Measurements from ENCODE around the gene FAM200B. TPM values are rescaled to one million over a fixed set of nuclear protein-coding genes. Genes with fewer than 3 reads are reported as not detected.

Gene FAM200B
- total RNA-seq, 5 donors from 2014 or later (not counting 1 experiment from before 2014, with no cell fraction given) = 19.1 to 29.4 (median 20.7) TPM

DNA sequence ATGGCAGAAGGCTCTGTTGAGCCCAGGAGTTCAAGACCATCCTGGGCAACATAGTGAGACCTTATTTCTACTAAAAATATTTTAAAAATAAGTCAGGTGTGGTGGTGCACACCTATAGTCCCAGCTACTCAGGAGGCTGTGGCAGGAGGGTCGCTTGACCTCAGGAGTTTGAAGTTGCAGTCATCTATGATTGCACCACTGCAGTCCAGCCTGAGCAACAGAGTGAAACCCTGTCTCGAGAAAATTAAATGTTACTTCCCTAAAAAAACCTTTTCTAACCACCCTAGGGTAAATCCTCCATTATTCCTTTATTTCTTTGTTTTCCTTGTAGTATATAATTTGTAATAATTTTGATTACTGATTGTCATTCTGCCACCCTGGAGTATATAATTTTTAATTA is 7.9 kb downstream of the FAM200B start:
- Histone ChIP-seq H3K4me3 (ENCODE audit: control insufficient read depth in 1 of 2, extremely low read depth in 1 of 2, low read length in 1 of 2) (no peak overlapping the region), H3K36me3 (ENCODE audit: control insufficient read depth in 2 of 2, extremely low read depth in 1 of 2, insufficient read depth in 1 of 2, low read length in 1 of 2) (peaks cover 0 to 16% of the 10 kb centered on the region in 2 donors), H3K4me1 (ENCODE audit: control insufficient read depth in 1 of 2, extremely low read depth in 1 of 2, insufficient read depth in 2 of 2, low read length in 2 of 2) (peaks cover 0 to 2% of the 10 kb centered on the region in 2 experiments), H3K27me3 (replicated peaks in 1 of 2; ENCODE audit: control insufficient read depth in 2 of 2, extremely low read depth in 1 of 2, insufficient read depth in 2 of 2, low read length in 1 of 2) (no peaks in the 10 kb centered on the region), H3K27ac (ENCODE audit: low read length) (no peak overlapping the region), H3K9me3 (no peaks in the 10 kb centered on the region)
- Mint-ChIP-seq H3K36me3 (peaks cover 30% of the 10 kb centered on the region), H3K9me3 (no peaks in the 10 kb centered on the region), H3K4me3 (no peak overlapping the region), H3K27me3 (no peaks in the 10 kb centered on the region), H3K27ac (no peak overlapping the region), H3K4me1 (peaks cover 6 to 17% (median 11%) of the 10 kb centered on the region in 3 donors)
- ChIA-PET POLR2A (no interaction called here), CTCF (no interaction called here)
- ATAC-seq (replicated peaks in 1 of 4) (no peak), DNase-seq (no peak)
- no CpG with 5 or more reads among the region's 2 CpGs for WGBS (ENCODE audit: insufficient coverage)

- H3K4me1 ChIP-seq (ENCODE audit: control insufficient read depth in 1 of 2, extremely low read depth in 1 of 2, insufficient read depth in 2 of 2, low read length in 2 of 2) = peaks cover 0 to 1% of the 10 kb centered on the region in 2 experiments
- peaks cover 0 to 13% of the 10 kb centered on the region in 2 donors for H3K36me3 ChIP-seq (ENCODE audit: control insufficient read depth in 2 of 2, extremely low read depth in 1 of 2, insufficient read depth in 1 of 2, low read length in 1 of 2)
- H3K4me3 ChIP-seq (ENCODE audit: control insufficient read depth in 1 of 2, extremely low read depth in 1 of 2, low read length in 1 of 2) = no peak overlapping the region
- no peaks in the 10 kb centered on the region for H3K9me3 ChIP-seq
- no CpG with 5 or more reads among the region's 7 CpGs for WGBS (ENCODE audit: insufficient coverage)
- no peak overlapping the region for H3K27ac ChIP-seq (ENCODE audit: low read length)
- CTCF ChIA-PET = no interaction called here
- DNase-seq (no peak), ATAC-seq (replicated peaks in 1 of 4) (no peak)
- Mint-ChIP-seq H3K4me3 (no peak overlapping the region), H3K36me3 (peaks cover 26% of the 10 kb centered on the region), H3K27me3 (no peaks in the 10 kb centered on the region), H3K9me3 (no peaks in the 10 kb centered on the region), H3K4me1 (peaks cover 2 to 10% (median 6%) of the 10 kb centered on the region in 3 donors), H3K27ac (no peak overlapping the region)
- POLR2A ChIA-PET = no interaction called here
- no peaks in the 10 kb centered on the region for H3K27me3 ChIP-seq (replicated peaks in 1 of 2; ENCODE audit: control insufficient read depth in 2 of 2, extremely low read depth in 1 of 2, insufficient read depth in 2 of 2, low read length in 1 of 2)
Observed at GRCh38 chr4:15690020-15690809, 8.6 kb downstream of the FAM200B start.

DNA sequence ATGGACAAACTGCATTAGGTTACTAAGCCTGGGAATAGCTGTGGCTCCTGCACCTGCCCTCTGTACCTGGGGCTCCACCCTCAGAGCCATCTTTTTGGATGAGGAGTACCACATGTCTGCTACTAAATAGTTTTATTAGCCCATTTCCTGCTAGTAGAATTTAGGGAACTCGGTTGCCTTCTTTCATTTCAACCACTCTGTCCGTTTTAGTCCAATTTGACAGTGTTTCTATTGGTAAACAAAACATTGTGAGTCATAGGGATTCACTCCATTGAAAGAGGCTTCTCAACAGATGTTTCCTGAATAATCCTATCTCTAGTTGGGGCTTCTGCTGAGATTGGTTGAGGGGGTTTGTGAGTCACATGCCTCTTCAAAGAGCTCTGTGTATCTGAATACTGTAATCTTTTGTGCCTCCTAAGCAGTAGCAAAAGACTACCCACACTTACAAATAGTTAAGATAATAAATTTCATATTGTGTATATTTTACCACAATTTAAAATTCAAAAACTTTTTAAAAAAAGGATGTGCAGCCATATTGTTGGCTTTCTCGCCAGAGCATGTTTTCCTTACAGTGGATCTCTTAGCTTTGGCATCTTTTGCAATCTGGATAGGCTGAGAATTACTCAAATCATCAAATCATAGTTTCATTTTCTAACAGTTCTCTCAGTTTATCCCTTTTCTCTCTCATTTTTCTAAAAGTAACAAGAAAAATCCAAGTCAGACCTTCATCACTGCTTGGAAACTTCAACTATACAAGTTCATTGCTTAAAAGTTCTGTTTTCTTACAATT is 9.9 kb downstream of the FAM200B start:
- ATAC-seq (replicated peaks in 1 of 4) (no peak), DNase-seq (no peak)
- H3K4me3 ChIP-seq (ENCODE audit: control insufficient read depth in 1 of 2, extremely low read depth in 1 of 2, low read length in 1 of 2) = no peak overlapping the region
- H3K36me3 Mint-ChIP-seq = peaks cover 17% of the 10 kb centered on the region
- 100% methylated on average over 1 of the region's 3 CpGs for WGBS (ENCODE audit: insufficient coverage)
- H3K27me3 Mint-ChIP-seq = no peaks in the 10 kb centered on the region
- H3K4me1 ChIP-seq (ENCODE audit: control insufficient read depth in 1 of 2, extremely low read depth in 1 of 2, insufficient read depth in 2 of 2, low read length in 2 of 2) = no peaks in the 10 kb centered on the region
- POLR2A ChIA-PET = no interaction called here
- H3K27me3 ChIP-seq (replicated peaks in 1 of 2; ENCODE audit: control insufficient read depth in 2 of 2, extremely low read depth in 1 of 2, insufficient read depth in 2 of 2, low read length in 1 of 2) = no peaks in the 10 kb centered on the region
- H3K27ac Mint-ChIP-seq = no peak overlapping the region
- CTCF ChIA-PET = no interaction called here
- H3K4me1 Mint-ChIP-seq = peaks cover 0 to 3% (median 0%) of the 10 kb centered on the region in 3 donors
- H3K9me3 Mint-ChIP-seq = no peaks in the 10 kb centered on the region
- peaks cover 0 to 6% of the 10 kb centered on the region in 2 donors for H3K36me3 ChIP-seq (ENCODE audit: control insufficient read depth in 2 of 2, extremely low read depth in 1 of 2, insufficient read depth in 1 of 2, low read length in 1 of 2)
- no peaks in the 10 kb centered on the region for H3K9me3 ChIP-seq
- no peak overlapping the region for H3K4me3 Mint-ChIP-seq
- no peak overlapping the region for H3K27ac ChIP-seq (ENCODE audit: low read length)

GRCh38 chr4:15692602-15693001 is 11.0 kb downstream of the FAM200B start:
- H3K36me3 Mint-ChIP-seq = peaks cover 8% of the 10 kb centered on the region
- ChIA-PET CTCF (no interaction called here), POLR2A (no interaction called here)
- H3K4me1 ChIP-seq (ENCODE audit: control insufficient read depth in 1 of 2, extremely low read depth in 1 of 2, insufficient read depth in 2 of 2, low read length in 2 of 2) = no peaks in the 10 kb centered on the region
- H3K27ac ChIP-seq (ENCODE audit: low read length) = no peak overlapping the region
- no peaks in the 10 kb centered on the region for H3K9me3 ChIP-seq
- no peak overlapping the region for H3K4me3 ChIP-seq (ENCODE audit: control insufficient read depth in 1 of 2, extremely low read depth in 1 of 2, low read length in 1 of 2)
- H3K4me3 Mint-ChIP-seq = no peak overlapping the region
- no peak overlapping the region for H3K27ac Mint-ChIP-seq
- H3K36me3 ChIP-seq (ENCODE audit: control insufficient read depth in 2 of 2, extremely low read depth in 1 of 2, insufficient read depth in 1 of 2, low read length in 1 of 2) = no peaks in the 10 kb centered on the region
- peaks cover 6% of the 10 kb centered on the region in 2 donors for H3K27me3 Mint-ChIP-seq
- H3K27me3 ChIP-seq (replicated peaks in 1 of 2; ENCODE audit: control insufficient read depth in 2 of 2, extremely low read depth in 1 of 2, insufficient read depth in 2 of 2, low read length in 1 of 2) = no peaks in the 10 kb centered on the region
- 67% methylated on average over 2 of the region's 2 CpGs for WGBS (ENCODE audit: insufficient coverage)
- peaks cover 4 to 7% (median 5%) of the 10 kb centered on the region in 3 donors for H3K4me1 Mint-ChIP-seq
- DNase-seq (no peak), ATAC-seq (replicated peaks in 1 of 4) (no peak)
- H3K9me3 Mint-ChIP-seq = no peaks in the 10 kb centered on the region

DNA sequence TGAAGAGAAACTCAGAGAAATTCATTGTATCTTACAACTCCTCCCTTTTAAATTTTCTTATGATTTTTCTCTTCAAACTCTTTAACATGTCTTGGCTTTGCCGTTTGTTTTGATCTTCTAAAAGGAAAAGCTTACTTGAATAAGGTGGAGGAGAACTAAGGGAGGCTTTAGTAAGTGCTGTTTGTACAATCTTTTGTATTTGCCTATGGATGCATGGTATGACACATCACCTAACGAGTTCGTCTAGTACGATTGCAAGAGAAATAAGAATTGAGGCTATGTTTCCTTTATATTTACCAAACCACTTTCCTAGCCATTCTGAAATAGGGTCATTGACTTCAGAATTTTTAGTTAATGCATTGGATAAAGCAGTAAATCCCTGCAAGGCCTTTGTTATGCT is 12.8 kb downstream of the FAM200B start:
- Histone ChIP-seq H3K9me3 (no peaks in the 10 kb centered on the region), H3K27ac (ENCODE audit: low read length) (no peak overlapping the region), H3K4me1 (ENCODE audit: control insufficient read depth in 1 of 2, extremely low read depth in 1 of 2, insufficient read depth in 2 of 2, low read length in 2 of 2) (no peaks in the 10 kb centered on the region), H3K36me3 (ENCODE audit: control insufficient read depth in 2 of 2, extremely low read depth in 1 of 2, insufficient read depth in 1 of 2, low read length in 1 of 2) (no peaks in the 10 kb centered on the region), H3K27me3 (replicated peaks in 1 of 2; ENCODE audit: control insufficient read depth in 2 of 2, extremely low read depth in 1 of 2, insufficient read depth in 2 of 2, low read length in 1 of 2) (no peaks in the 10 kb centered on the region), H3K4me3 (ENCODE audit: control insufficient read depth in 1 of 2, extremely low read depth in 1 of 2, low read length in 1 of 2) (no peak overlapping the region)
- H3K36me3 Mint-ChIP-seq = no peaks in the 10 kb centered on the region
- H3K27ac Mint-ChIP-seq = no peak overlapping the region
- H3K4me3 Mint-ChIP-seq = no peak overlapping the region
- DNase-seq (no peak), ATAC-seq (replicated peaks in 1 of 4) (no peak)
- ChIA-PET CTCF (interaction anchor here in 1 of 2 donors (0.7 kb wide), 1 partner anchor 13 kb away, joined by 6 read pairs; no protein-coding TSS in a partner anchor), POLR2A (no interaction called here)
- peaks cover 4 to 7% (median 5%) of the 10 kb centered on the region in 3 donors for H3K4me1 Mint-ChIP-seq
- no CpG with 5 or more reads among the region's 4 CpGs for WGBS (ENCODE audit: insufficient coverage)
- no peaks in the 10 kb centered on the region for H3K9me3 Mint-ChIP-seq
- H3K27me3 Mint-ChIP-seq = peaks cover 14 to 17% of the 10 kb centered on the region in 2 donors

- Mint-ChIP-seq H3K27me3 (peaks cover 19 to 23% of the 10 kb centered on the region in 2 donors), H3K4me1 (peaks cover 4 to 7% (median 5%) of the 10 kb centered on the region in 3 donors), H3K4me3 (no peak overlapping the region), H3K27ac (no peak overlapping the region), H3K9me3 (no peaks in the 10 kb centered on the region), H3K36me3 (no peaks in the 10 kb centered on the region)
- ChIA-PET POLR2A (no interaction called here), CTCF (interaction anchor here (0.6 to 0.7 kb wide), 2 partner anchors 13 to 115 kb away, joined by 3 to 6 read pairs; no protein-coding TSS in a partner anchor)
- no peaks in the 10 kb centered on the region for H3K9me3 ChIP-seq
- H3K4me1 ChIP-seq (ENCODE audit: control insufficient read depth in 1 of 2, extremely low read depth in 1 of 2, insufficient read depth in 2 of 2, low read length in 2 of 2) = no peaks in the 10 kb centered on the region
- no peak for ATAC-seq (replicated peaks in 1 of 4)
- H3K27ac ChIP-seq (ENCODE audit: low read length) = no peak overlapping the region
- WGBS (ENCODE audit: insufficient coverage) = 93% methylated on average over 6 of the region's 10 CpGs
- H3K4me3 ChIP-seq (ENCODE audit: control insufficient read depth in 1 of 2, extremely low read depth in 1 of 2, low read length in 1 of 2) = no peak overlapping the region
- no peaks in the 10 kb centered on the region for H3K36me3 ChIP-seq (ENCODE audit: control insufficient read depth in 2 of 2, extremely low read depth in 1 of 2, insufficient read depth in 1 of 2, low read length in 1 of 2)
- H3K27me3 ChIP-seq (replicated peaks in 1 of 2; ENCODE audit: control insufficient read depth in 2 of 2, extremely low read depth in 1 of 2, insufficient read depth in 2 of 2, low read length in 1 of 2) = no peaks in the 10 kb centered on the region
- DNase-seq = no peak
Observed at GRCh38 chr4:15695240-15695699, 13.6 kb downstream of the FAM200B start.
